HG02870 (cell line): ENCODE measurements around the gene SFN.

ENCODE experiments used
- ATAC-seq: cut with Tn5 transposase; IDR thresholded peaks from one replicate; pipeline ENCODE4 v1.9.1; 2021; ENCODE audit warnings: mild to moderate bottlenecking, moderate library complexity; ENCODE audit not compliant: unreplicated experiment

Gene SFN

GRCh38 chr1:26910343-26911160, 47.6 kb downstream of the SFN start:
- no peak for ATAC-seq

DNA sequence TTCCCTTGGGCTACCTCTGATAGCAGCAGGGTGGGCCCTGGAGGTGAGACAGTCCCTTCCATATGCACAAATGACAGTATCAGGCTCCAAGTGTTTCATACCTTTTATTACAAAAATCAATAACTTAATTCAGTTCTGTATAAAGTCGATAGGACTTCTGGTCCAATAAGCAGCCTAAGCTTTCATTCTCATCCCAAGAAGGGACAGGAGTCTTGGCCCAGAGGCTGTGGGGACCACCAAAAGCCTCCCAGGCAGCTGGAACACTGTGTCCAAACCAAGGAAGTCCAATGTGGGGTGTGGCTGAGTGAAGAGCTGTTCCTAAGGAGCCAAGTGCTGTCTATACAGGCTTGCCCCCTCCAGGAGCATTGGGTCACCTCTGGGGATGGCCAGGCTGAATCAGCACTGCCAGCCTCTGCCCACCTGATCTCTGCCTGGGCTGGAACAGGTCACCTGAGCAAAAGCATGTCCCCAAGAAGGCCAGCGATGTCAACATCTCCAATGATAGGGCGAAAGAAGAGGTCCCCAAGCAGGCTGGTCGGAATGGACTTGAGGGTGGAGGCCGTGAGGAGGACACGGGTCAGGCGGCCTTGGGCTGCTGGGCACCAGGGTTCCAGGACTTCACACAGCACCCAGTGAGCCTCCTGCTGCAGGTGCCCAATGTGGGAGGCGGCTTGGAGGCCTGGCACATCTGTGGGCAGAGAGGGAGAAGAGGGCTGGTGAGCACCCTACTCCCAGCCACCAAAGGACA, 48.6 kb downstream of the SFN start:
- no peak for ATAC-seq

GRCh38 chr1:26912147-26912490, 49.2 kb downstream of the SFN start:
- ATAC-seq, result no peak

DNA sequence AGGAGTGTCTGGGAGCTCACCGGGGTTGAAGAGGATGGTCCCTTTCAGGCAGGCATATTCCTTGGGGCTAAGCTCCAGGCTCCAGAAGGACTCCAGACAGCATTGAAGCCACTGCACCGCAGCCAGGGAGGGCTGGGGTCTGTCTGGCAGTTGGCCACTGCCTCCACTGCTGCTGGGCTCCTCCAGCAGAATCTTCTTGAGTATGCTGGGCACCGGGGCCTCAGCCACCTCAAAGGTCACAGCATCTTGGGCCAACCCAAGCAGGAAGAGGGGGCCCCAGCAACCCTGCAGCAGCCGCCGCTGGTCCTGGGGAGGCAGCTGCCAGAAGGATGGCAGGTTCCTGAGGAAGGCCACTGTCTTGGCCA, 50.4 kb downstream of the SFN start:
- no peak for ATAC-seq
